Stimulated activated CD4-positive, alpha-beta T cell treated with anti-CD3 and anti-CD28 coated beads, Interleukin-1b, Interleukin-23, amount 100 ng/mL, for 24 hours (primary cell): ENCODE measurements around the gene FOXJ2.
"Not testable (repeated sequence)": the region's sequence is repeated elsewhere in the genome, so short reads cannot be mapped to it uniquely, and the experiment has no call there.

Experiments
- DNase-seq, 4 experiments: peaks; one replicate each; pipeline ENCODE4 v3.0.0-alpha.2; 2020; ENCODE audit warnings: low read depth in 4 of 4, low spot score in 1 of 4

Gene FOXJ2

DNA sequence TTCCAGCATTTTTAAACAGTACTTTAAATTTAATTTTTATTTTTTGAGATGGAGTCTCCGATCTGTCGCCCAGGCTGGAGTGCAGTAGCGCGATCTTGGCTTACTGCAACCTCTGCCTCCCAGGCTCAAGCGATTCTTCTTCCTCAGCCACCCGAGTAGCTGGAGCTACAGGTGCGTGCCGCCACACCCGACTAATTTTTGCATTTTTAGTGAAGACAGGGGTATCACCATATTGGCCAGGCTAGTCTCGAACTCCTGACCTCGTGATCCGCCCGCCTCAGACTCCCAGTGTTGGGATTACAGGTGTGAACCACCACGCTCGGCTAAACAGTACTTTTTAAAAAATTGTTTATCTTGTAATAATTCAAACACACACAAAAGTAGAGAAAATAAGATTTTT lies 4.2 kb upstream of the FOXJ2 start:
- no peak for DNase-seq

DNA sequence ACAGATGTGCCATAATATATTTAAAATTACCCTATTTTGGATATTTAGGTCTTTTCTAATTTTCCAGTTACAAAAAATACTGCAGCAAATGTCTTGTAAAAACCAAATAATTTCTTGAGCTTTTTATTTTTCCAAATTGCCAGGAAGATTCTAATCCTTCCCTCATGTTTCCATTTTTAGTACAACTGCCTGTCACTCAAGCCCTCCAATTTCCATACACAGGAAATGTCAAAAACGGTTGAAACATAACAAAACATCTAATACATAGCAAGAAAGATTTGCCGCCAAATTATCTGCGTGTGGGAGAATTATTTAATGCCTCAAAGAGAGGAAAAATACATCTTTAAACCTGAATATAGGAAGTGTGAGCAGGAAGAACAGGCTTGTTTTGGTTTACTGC lies 2.3 kb upstream of the FOXJ2 start:
- DNase-seq: no peak

DNA sequence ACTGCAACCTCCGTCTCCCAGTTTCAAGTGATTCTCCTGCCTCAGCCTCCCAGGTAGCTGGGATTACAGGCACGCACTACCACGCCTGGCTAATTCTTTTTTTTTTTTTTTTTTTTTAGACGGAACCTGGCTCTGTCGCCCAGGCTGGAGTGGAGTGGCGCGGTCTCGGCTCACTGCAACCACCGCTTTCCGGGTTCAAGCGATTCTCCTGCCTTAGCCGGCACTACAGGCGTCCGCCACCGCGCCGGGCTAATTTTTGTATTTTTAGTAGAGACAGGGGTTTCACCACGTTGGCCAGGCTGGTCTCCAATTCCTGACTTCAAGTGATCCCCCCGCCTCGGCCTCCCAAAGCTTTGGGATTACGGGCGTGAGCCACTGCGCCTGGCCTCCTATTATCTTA lies 1.5 kb upstream of the FOXJ2 start:
- DNase-seq: not testable (repeated sequence)

DNA sequence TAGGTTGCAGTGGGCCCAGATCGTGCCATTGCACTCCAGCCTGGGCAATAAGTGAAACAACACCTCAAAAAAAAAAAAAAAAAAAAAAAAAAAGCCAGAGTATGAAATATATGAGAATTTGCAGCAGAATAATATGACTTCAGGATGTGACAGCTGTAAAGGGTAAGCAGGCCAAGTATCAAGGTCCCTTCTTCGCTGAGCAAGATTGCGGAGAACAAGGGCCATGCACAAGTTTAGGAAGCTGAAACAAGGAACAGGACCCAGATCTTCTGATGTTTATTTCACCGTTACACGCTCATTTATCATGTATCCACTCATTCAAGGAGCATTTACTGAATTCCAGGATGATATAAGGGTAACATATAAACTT lies 659 bp upstream of the FOXJ2 start:
- no peak for DNase-seq

DNA sequence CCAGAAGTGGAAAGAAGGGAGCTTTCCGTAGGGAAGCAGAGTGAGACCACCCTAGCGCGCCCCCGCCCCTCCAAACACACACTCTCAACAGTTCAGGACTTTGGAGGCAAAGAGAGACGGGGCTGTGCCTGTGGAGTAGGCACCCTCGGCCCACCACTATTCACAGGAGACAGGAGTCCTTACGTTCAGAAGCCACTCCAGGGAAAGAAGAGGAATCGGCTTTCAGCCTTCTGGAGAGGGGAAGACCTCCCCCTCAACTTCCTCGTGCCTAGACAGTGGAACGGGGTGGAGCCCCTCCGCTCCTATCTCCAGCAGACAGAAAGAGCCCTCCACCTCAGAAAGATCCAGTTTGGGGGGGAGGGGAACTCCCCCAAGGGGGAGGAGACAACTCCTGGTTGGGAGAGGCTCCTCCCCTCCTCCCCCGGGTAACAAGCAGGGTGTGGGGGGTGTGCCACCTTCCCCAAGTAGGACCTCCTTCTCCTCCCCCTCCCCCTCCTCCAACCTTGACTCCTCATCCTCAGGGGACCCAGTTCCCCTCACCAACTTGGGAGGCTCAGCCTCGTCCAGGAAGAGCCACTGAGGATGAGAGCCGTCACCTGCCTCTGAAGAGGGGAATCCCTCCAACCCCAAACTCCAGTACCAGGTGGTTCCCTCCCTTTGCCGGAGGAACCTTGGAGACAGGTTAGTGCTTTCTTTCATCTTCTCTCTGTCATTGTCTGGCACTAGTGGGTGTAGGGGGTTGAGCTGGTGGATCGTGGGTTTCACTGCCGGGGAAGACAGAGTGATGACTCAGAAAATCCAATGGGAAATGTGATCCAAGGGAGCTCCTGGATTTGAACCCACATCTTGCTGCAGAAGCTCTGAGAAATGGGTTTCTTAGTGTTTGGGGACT lies 883 bp downstream of the FOXJ2 start:
- DNase-seq: peak in 1 of 4 experiments; percentile 40

DNA sequence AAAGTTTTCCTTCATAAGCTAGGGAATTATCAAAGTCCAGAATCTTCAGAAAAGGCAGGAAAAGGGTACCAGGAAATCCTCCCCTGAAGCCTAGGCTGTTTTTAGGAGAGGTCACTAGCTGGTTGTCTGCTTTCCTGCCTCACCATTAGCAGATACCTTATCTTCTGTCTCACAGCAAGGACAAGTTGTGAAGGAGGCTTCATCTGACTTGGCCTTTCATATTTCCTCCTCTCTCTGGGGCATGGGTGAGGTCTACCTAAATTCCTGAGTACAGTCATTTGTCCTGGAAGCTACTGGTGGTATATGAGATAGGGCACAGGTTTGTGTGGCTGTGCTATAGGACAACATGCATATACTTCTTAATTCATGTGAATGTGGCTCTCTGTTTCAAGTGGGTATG lies 2.3 kb downstream of the FOXJ2 start:
- DNase-seq: no peak

DNA sequence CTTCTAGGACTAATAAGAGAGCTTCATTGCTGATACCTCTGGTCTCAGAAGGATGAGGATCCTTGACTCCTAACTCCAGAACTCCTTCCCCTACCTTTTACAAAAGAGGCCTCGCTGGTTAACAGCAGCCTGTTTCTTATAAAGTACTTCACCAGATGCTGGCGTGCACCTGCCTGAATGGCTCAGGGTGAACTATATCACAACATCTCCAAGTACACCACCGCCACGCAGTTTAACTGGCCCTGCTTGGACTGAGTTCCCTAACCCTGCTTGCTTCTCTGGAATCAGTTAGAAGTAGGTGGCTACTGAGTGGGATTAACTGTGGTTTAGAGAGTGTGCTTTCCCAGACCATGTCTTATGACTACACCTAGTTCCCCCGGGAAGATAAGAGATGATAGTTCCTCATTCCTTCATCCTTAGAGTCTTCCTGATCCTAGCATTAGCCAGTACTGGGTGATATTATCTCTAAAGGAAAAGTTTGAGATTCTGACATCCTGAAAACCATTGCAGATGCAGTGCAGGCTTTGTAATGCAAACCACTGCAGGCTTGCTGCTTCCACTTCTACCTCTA lies 3.0 kb downstream of the FOXJ2 start:
- no peak for DNase-seq

DNA sequence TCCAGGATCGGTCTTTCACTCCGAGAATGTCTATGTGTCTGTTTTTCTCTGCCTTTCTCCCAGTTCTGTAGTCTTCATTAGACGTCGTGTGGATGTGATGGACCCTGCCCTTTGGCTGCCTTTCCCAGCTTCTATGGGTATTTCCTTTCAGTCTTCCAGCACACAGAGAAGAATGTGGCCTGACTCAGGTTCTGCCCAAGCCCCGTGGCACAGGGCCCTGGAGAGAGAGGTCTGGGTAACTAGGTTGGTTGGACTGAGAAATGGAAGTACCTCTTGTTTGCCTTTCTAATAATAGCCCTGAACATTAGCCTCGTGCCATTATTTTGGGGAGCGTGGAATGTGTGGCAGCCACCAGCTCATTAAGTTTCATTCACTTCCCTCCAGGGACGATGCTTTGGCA lies 3.8 kb downstream of the FOXJ2 start:
- DNase-seq: no peak

DNA sequence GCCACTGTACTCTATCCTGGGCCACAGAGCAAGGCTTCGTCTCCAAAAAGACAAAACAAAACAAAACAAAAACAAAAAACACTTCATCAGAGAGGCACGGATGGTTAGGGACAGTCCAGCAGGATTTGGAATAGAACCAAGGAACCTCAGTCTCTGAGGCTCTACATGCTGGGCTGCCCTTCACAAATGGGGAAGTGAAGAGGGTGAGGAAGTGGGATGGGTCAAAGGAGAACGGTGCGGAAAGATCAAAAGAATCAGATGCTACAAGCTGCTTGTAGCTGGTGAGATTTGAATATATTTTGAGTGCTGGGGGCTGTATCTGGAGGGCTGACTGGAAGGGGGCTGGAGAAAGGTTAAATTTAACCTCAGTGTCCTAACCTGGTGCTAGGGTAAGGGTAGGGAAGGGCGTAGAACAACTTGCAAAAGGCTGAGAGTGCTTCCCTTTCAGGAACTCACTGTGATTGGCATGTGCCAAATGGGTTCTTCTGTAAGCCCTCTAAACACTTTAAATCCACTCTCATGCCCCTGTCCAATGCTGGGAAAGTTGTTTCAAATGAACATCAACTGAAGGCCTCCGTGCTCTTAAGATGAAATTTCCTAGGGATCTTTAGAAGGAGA lies 4.6 kb downstream of the FOXJ2 start:
- no peak for DNase-seq

DNA sequence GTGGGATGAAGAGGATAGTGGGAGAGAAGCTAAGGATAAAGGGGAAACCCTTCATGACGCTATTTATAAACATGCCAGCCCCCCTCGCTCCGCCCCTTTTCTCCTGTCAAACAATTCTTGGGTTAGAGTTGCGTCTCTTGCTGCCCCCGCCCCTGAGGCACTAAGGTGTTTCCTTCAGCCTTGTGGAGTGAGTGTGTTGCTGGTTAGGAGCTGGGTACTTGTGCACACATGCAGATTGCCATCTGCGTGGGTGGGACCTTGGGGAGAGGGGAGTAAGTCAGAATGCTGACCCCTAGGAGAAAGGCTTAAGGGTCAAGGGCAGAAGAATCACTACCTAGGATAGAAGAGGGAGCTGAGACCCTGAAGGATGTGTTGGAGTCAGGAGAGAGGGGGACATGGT lies 5.4 kb downstream of the FOXJ2 start:
- DNase-seq: no peak

DNA sequence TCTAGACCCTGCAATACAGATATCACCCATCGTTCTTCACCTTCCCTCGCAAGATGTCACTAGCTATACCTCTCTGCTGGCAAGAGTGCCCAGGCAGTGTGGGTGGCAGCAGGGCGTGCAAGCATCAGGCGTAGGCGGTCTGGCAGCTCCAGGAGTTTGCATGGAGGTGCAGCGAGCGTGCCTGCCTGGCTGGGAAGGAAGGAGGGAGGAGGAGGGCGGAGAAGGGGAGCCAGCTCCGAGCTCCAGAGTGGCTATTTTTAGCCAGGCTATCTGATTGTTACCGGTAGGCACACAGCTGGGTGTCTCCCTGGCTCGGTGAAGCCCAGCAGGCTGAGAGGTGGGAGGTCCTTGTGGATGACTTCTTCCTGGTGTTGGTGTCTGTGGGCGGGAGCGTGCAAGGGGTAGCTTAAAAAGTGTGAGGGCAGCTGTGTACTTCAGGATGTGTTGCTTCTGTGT lies 6.2 kb downstream of the FOXJ2 start:
- peak in 1 of 4 experiments; percentile 13 for DNase-seq

DNA sequence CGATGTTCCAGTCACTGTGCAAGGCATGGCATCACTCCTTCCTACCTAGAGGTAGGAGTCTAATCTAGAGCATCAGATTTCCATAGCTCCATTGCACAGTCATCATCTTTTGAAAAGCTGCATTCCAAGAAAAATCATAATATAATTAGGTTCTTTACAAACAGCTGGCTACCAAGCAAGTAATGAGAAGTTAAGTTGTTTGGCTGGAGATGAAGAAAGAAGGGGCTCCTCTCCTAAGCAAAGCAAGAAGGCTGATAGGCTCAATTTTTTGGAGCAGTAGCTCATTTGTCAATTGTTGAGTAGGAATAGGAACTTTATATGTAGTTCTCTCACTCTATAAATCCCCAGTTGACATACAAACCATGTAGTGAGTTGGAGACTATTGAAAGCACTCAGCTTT lies 8.3 kb downstream of the FOXJ2 start:
- no peak for DNase-seq

DNA sequence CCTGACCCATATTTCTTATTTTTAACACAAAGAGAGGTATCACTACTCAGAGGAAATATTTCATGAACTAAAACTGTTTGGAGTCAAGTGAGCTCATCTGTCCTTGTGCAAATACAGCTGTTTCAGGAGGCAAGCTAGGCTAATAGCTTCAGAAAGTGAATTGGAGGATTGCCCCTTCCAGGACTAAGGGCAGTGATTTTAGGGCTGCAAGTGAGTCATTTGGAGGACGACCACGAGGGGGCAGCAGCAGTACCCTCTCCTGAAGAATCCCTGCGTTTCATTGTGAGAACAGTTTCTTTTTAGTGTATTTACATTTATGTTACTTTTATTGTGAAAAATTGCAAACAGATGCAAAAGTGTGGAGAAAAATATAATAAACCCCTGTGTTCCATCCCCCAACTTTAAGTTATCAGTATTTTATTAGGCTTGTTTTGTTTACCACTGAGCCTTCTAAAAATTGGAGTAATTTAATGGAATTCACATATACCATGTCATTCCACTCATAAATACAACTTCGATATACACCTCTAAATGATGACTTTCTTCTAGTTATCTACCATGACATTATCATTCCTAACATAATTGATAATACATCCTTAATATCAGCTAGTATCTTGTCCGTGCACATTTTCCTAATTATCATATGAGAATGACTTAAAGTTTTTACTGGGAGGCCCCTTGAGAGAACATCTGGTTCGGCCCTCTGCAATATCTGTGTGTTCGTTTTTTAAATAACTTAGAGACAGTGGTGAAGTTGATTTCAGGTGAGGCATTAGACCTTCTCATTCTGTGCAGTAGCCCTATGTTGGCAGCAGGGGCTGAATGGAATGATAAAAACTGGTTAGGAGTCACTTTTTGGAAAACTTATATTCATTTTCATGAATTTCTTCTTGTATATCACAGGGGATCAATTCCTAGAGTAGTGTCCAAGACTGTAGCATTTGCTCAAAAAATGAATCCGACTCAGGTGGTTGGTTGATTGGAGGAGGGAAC lies 13.7 kb downstream of the FOXJ2 start:
- DNase-seq: peak; percentile 55 to 75 (median 64)

DNA sequence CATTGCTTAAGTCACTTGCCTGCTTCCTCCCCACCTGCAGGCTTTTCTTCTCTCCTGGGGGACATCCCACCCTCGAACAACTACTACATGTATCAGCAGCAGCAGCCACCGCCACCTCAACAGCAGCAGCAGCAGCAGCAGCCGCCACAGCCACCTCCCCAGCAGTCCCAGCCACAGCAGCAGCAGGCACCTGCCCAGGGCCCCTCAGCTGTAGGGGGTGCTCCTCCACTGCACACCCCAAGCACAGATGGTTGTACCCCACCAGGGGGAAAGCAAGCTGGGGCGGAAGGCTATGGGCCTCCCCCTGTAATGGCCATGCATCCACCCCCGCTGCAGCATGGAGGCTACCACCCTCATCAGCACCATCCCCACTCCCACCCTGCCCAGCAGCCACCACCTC lies 15.3 kb downstream of the FOXJ2 start:
- no peak for DNase-seq

DNA sequence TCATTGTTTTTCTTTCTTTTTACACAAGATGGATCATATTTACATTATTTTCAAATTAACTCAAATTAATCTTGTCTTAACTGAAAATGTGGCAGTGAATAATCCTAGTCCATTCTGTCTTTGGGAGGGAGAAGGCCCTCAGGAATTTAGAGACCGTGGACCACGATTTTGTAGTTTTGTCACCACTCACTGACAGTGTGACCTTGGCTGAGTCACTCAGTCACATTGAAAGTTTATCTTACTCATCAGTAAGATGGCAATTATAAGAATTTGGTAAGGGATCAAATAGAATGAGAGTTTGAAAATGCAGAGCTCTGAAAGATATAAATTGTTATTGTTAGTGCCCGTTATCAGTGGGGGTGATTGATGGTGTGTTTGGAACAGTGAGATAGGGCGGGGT lies 16.4 kb downstream of the FOXJ2 start:
- DNase-seq: no peak

DNA sequence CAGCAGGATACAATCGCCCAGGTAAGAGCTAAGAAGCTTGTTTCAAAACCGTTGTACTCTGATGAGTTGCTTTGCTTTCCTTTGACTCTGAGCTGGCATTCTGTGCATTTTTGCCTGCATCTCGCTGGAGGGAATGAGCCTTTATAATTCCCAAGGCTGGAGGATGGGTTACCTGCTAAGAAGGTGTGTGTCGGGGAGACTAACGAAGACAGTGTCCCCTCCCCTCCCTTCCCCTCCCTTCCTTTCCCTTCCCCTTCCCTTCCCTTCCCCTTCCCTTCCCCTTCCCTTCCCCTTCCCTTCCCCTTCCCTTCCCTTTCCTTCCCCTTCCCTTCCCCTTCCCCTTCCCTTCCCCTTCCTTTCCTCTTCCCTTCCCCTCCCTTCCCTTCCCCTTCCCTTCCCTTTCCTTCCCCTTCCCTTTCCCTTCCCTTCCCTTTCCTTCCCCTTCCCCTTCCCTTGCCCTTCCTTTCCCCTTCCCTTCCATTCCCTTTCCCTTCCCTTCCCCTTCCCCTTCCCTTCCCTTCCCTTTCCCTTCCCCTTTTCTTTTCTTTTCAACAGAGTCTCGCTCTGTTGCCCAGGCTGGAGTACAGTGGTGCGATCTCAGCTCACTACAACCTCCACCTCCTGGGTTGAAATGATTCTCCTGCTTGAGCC lies 18.2 kb downstream of the FOXJ2 start:
- DNase-seq: no peak

DNA sequence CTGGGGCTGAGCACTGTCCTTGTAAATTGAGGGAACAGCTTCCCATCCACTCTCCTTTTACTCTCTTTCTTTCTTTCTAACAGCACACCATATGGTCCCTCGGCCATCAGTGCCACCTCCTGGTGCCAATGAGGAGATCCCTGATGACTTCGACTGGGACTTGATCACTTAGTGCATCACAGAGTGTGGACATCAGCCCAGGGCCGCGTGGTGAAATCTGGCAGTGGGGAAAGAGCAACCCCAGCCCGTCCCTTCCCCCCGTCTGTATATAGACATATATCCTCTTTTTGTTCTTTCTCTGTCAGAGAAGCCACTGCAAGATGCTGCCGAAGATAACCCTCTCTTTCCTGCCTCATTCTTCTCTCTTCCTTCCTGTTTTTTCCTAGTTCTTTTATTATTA lies 20.2 kb downstream of the FOXJ2 start:
- no peak for DNase-seq

DNA sequence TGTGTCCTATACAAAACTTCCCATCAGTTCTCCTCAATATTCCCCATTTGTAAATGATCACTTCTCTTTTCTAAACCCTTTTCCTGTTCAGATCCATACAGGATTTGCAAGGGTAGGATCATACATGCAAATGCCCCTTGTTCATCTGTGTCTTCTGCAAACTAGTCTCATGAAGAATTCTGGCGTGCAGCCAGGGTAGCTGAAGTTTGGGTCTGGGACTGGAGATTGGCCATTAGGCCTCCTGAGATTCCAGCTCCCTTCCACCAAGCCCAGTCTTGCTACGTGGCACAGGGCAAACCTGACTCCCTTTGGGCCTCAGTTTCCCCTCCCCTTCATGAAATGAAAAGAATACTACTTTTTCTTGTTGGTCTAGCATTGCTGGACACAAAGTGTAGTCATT lies 22.3 kb downstream of the FOXJ2 start:
- no peak for DNase-seq

DNA sequence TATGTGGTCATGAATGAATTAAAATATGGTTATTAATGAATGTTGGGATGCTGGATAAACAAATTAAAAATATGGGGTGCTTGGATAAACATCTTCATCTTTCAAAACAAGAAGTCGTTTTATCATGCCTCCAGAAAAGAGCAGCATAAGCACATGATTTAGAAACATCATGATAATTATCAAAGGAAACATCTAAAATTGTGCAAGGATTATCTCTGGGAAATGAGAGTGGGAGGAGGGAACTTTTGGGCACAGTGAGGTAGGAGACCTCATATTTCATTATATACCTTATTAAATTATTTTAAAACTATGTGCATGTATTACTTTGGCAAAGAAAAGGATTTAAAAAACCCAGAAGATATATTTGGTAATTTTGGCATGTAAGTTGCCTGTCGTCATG lies 24.8 kb downstream of the FOXJ2 start:
- no peak for DNase-seq

DNA sequence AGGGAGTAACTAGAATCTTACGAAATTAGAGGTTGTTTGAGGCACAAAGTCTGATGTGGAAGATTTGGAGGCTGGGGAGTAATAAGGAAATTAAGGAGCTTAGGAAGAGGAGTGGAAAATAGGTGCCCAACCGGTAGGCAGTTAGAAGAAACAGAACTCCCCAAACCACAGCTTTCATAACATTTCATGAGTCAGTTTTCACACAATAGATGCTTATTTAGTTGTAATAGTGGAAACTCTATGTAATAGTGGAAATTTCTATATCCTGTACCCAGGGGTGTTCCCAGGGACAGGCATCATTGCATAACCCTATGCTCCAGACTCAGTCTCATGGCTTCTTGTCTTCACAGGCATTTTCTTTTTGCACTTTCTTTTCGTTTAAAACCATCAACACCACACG lies 25.3 kb downstream of the FOXJ2 start:
- no peak for DNase-seq

DNA sequence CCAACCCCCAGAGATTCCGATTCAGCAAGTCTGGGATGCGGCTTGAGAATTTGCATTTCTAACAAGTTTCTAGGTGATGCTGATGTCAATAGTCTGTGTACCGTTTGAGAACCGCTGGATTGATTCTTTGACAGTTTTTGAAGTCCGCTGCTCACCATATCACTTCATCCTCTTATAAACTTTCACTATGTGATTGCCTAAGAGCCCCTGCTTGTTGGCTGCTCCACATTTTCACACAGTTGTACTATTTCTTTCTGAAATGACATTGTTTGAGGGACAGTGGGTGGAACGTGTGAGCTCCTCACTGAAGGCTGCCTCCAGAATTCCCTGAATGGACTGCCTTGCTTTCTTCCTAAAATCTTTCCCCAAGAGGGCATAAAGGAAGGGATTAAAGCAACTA lies 26.0 kb downstream of the FOXJ2 start:
- DNase-seq: no peak
